Measurements from ENCODE around the gene C19orf81.

Gene C19orf81

GRCh38 chr19:50658441-50659317 is 9.4 kb downstream of the C19orf81 start:
- peak in 55 of 56 donors; percentile 24 to 91 (median 74) for DNase-seq

GRCh38 chr19:50659318-50660087 is 10.3 kb downstream of the C19orf81 start:
- peak in 1 of 56 donors; percentile 44 for DNase-seq

DNA sequence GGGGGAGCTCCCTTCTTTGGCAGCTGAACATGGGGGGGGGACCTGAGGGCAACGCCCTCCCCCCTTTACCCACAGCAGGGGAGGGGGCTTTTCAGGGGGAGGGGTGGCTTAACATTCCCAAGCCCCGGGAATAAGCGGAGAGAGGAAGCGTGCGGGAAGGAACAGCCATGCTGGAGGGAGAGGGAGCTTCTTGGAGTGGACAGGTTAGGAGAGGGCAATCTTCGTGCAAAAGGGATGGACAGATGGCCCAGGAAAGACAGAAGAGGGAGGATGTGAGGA is 10.8 kb downstream of the C19orf81 start:
- DNase-seq: no peak

DNA sequence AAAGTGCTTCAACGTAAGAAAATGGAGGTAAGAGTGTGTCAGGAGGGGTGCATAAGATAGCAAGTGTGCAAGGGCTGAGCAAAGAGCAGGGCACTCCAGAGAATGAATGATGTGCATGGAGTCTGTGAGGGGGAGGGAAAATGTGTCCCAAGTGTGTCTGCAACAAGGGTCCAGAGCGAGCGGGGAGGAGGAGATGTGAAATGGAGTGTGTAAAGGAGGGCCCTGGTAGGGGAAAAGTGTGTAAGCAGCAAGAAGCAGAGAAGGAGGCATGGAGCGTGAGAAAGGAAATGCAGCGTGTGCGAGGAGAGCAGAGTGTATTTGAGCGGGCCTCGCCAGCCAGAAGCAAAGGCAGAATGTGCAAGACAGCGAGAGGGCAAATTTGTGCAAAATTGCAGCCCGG is 11.8 kb downstream of the C19orf81 start:
- DNase-seq: no peak

GRCh38 chr19:50661766-50662650 is 12.8 kb downstream of the C19orf81 start:
- no peak for DNase-seq

- DNase-seq: no peak
Observed at GRCh38 chr19:50662651-50663481, 13.6 kb downstream of the C19orf81 start.

DNA sequence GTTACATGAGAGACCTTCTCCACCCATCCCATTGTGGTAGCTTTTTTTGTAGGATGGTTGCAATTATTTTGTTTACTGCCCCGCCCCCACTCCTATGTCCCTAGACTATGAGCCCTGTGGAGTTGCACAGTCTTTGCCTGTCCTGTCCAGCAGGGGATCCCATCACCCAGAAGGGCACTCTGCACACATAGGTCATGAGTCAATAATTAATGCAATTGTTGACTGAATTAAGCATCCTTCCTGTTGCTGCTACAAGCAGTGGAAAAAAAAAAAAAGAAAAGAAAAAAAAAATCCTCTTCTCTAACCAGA is 14.2 kb downstream of the C19orf81 start:
- DNase-seq: no peak

DNA sequence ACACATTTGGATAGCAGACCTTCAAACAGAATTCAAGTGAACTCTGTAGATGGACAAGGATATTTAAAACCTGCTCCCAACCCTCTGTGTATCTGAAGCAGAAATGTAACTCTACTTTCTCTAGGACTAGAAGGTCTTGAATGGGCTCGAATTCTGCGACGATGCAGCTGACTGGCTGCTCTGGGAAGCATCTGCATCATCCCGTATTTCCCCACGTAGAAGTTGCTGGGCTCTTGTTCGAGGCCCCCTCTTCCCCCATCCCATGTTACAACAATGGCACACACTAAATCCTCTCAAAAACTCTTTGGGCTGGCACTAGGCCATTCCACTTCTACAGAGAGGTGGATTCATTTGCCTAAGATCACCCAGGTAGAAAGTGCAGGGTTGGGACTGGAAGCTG is 15.0 kb downstream of the C19orf81 start:
- DNase-seq: no peak

DNA sequence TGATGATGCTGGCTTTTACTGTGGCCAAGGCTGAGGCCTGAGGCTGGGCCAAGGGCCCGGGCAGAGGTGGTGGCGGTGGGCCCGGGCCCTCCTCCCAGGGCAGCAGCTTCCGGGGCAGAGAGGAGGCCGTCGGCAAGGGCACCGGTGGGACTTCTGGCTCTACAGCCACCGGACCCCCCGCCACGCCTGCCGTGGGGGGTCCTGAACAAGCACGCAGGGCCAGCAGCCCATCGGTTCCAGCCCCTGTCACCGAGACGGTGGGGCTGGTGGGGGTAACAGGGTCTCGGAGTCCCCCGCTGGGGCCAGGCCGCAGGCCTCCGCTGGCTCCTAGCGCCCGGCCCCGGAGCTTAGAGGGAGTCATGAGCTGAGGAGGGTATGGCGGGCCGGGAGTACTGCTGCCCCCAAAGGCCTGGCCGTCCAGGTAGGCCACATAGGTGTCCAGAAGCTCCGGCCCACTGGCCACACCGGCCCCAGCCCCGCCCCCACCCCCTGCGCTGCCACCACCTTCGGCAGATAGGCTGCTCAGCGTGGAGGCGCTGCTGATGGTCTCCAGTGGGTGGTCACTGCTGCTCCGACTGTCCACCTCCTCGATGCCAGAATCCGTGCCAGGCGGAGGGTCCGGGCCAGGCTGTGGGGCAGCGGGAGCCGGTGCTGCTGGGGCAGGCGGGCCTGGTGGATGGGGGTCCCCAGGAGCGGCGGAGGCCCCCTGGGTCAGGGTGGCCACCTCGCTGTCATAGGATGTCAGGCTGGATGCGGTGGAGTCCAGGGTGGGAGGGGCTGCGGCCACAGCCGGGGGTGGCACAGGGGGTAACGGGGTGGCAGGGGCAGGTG is 17.3 kb downstream of the C19orf81 start:
- DNase-seq: peak in 1 of 56 donors; percentile 12

- no peak for DNase-seq
Observed at GRCh38 chr19:50667177-50667758, 18.0 kb downstream of the C19orf81 start.

DNA sequence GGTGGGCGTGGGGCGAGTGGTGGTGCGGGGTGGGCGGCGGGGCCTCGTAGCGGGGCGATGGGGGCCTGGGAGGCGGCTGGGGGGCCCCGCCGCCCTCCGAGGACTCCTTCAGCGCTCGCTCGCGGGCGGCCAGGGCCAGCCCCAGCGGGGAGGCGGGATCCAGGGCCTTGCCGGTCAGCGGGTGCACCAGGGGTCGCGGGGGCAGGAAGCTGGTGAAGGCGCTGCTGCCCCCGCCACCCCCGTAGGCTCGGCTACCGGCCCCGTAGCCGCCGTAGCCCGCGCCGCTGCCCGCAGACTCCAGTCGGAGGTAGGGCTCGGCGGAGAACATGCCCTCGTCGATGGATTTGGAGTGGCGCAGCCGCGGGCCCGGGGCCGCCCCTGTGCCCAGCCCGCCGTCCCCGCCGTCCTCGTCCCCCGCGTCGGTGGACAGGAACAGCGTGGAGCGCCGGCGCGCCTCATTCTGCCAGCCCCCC is 18.6 kb downstream of the C19orf81 start:
- no peak for DNase-seq

DNA sequence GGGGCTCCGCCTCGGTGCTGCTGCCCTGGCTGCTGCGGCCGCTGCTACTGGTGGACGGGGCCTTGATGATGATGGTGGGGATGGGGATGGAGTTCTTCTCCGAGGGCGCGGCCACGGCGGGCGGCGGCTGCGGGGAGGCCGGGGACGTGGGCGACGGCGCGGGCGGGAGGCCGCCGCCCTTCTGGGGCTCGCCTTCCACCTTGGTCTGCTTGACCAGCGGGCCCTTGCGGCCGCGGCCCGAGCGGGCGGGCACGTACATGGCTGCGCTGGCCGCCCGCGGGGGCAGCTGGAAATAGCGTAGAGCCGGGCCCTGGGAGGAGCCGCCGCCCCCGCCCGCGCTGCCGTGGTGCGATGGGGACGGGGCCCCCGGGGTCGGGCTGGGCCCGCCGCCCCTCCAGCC is 19.2 kb downstream of the C19orf81 start:
- no peak for DNase-seq

DNA sequence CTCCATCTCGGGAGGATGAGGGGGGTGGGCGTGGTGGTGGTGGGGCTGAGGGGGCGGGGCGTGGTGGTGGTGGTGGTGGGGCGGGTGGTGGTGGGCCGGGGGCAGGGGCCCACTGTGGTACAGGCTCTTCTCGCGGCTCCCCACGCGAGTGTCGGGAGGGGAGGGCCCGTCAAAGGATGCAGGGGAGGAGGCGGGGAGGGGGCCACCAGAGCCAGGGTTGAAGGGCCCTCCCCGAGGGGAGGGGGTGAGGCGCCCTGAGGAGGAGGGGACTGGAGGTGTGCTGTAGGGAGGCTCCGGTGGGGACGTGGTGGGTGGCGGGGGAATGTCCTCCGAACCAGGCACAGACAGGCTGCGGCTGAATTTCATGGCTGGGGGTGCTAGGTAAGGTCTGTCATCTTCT is 19.6 kb downstream of the C19orf81 start:
- DNase-seq: no peak

- DNase-seq: peak in 23 of 56 donors; percentile 2 to 50 (median 13)
Observed at GRCh38 chr19:50669302-50670101, 20.3 kb downstream of the C19orf81 start.

GRCh38 chr19:50670102-50670380 is 20.8 kb downstream of the C19orf81 start:
- DNase-seq: no peak

DNA sequence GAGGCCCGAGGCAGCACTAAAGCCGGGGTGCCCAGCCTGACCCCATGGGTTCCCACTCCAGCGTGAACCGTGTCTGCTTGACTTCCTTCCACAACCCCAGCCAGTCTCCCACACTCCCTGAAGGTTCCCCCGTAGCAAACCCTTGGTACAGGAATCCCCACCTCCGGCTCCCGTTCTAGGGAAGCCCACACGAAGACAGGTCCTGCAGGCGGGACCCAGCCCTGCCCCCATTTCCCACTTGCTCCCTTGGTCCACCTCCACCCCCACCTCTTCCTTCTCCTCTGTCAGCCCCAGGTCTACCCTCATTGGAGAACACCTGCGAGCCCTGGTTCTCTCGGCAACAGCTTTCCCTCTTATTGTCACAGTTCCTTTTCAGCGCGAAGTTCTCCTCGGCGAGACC is 23.9 kb downstream of the C19orf81 start:
- DNase-seq: no peak

GRCh38 chr19:50676625-50677197 is 27.5 kb downstream of the C19orf81 start:
- DNase-seq: no peak

DNA sequence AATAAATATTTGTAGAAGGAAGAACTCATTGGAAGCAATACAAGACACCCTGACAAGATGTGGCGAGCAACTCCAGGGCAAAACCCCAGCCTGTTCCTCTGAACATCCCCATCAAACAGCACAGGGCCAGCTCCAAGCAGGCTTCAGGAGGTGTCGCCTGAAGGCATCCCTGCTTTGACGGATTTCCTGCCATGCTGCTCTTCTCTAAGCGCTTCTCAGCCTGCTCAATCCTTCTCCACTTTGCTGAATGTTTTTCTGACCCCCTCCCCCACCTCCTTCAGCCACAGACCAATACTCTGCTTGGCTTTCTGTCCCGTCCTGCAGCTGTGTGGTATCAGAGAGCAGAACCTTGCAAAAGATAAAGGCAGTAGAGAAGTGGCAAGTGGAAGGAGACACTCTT is 28.4 kb downstream of the C19orf81 start:
- no peak for DNase-seq

DNA sequence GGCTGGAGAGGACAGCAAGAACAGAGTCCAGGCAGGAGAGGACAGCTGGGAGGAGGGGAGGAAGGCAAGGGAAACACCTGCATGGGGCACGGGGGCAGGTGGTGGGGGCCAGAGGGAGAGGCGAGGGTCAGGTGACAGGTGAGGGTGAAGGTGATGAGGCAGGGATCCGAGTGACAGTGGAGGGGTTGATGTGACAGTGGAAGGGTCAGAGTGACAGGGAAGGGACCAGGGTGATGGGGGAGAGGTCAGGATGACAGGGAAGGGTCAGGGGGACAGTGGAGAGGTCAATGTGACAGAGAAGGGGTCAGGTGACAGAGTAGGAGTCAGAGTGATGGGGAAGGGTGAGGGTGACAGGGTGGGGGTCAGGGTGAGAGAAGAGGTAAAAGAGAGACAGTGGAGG is 29.1 kb downstream of the C19orf81 start:
- no peak for DNase-seq
